ENCODE data around the gene ZNF436.

The ZNF436 gene

DNA sequence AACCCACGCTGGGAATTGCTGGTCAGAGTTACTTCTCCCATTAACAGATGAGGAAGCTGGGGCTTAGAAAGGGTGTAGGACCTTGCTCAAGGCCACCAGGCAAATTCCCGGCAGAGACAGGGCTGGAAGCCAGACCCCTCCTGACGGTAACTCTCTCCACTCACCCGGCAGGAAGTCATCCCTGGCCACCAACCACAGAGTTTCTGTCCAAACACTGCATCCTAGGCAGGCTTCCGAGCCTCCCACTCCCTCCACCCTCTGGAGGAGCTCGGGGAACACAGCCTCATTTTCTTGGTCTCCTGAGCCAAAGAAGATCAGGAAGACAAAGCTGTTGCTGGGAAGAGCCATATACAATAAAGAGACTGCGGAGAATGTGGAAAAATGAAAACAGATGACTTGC, 25.0 kb upstream of the ZNF436 start:
- no peak overlapping the region for H3K9ac ChIP-seq (ENCODE audit: low read length)
- H3K27me3 ChIP-seq (ENCODE audit: low read length), result no peaks in the 10 kb centered on the region
- no peaks in the 10 kb centered on the region for H3K9me3 ChIP-seq (ENCODE audit: insufficient read depth, low read length)
- no peak overlapping the region for H3K4me3 ChIP-seq (ENCODE audit: insufficient read depth, low read length, poor library complexity, severe bottlenecking)
- no peaks in the 10 kb centered on the region for H3K9me2 ChIP-seq (replicated peaks; ENCODE audit: insufficient read depth, low read length)
- no peaks in the 10 kb centered on the region for H4K20me1 ChIP-seq (ENCODE audit: low read depth, low read length)
- no peaks in the 10 kb centered on the region for H3K79me2 ChIP-seq (ENCODE audit: insufficient read depth, low read length)
- TF ChIP-seq, protein P1, sequence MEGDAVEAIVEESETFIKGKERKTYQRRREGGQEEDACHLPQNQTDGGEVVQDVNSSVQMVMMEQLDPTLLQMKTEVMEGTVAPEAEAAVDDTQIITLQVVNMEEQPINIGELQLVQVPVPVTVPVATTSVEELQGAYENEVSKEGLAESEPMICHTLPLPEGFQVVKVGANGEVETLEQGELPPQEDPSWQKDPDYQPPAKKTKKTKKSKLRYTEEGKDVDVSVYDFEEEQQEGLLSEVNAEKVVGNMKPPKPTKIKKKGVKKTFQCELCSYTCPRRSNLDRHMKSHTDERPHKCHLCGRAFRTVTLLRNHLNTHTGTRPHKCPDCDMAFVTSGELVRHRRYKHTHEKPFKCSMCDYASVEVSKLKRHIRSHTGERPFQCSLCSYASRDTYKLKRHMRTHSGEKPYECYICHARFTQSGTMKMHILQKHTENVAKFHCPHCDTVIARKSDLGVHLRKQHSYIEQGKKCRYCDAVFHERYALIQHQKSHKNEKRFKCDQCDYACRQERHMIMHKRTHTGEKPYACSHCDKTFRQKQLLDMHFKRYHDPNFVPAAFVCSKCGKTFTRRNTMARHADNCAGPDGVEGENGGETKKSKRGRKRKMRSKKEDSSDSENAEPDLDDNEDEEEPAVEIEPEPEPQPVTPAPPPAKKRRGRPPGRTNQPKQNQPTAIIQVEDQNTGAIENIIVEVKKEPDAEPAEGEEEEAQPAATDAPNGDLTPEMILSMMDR (IDR thresholded peaks at IDR 0.05; ENCODE audit: insufficient read depth, low read length, poor library complexity, severe bottlenecking), result no peak
- TF ChIP-seq EZH2phosphoT487 (conservative IDR thresholded peaks at IDR 0.05; ENCODE audit: low read length), result no peak
- H2AFZ ChIP-seq (ENCODE audit: low read depth, low read length, severe bottlenecking), result no peak overlapping the region
- no peaks in the 10 kb centered on the region for H3F3A ChIP-seq (ENCODE audit: insufficient read depth)
- H3K4me2 ChIP-seq (ENCODE audit: low read depth, low read length, poor library complexity, severe bottlenecking), result no peak overlapping the region
- H3K27ac ChIP-seq (ENCODE audit: low read depth, low read length), result no peak overlapping the region
- no peaks in the 10 kb centered on the region for H3K36me3 ChIP-seq (ENCODE audit: low read length)

DNA sequence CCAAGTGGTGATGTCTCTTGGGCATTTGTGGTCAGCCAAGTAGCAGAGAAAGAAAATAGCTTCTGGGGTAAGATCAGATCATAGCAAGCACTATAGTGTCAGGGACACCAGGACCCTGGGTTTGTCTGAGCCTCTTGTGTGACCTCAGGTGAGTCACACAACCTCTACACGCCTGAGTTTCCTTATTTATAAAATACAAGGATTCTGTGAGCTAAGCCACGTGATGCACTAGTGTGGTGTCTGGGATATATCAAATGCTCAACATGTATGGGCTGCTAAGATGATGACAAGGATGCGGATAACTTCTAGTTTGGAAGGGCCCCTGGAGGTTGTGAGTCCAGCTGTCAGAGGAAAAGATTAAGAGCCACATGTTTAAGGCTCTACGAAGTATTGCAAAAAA, 24.5 kb upstream of the ZNF436 start:
- Histone ChIP-seq H3K79me2 (ENCODE audit: insufficient read depth, low read length) (no peaks in the 10 kb centered on the region), H2AFZ (ENCODE audit: low read depth, low read length, severe bottlenecking) (no peak overlapping the region), H4K20me1 (ENCODE audit: low read depth, low read length) (no peaks in the 10 kb centered on the region), H3K9ac (ENCODE audit: low read length) (no peak overlapping the region), H3K9me2 (replicated peaks; ENCODE audit: insufficient read depth, low read length) (no peaks in the 10 kb centered on the region), H3K27ac (ENCODE audit: low read depth, low read length) (no peak overlapping the region), H3K27me3 (ENCODE audit: low read length) (no peaks in the 10 kb centered on the region), H3K4me3 (ENCODE audit: insufficient read depth, low read length, poor library complexity, severe bottlenecking) (no peak overlapping the region), H3K9me3 (ENCODE audit: insufficient read depth, low read length) (no peaks in the 10 kb centered on the region), H3F3A (ENCODE audit: insufficient read depth) (no peaks in the 10 kb centered on the region), H3K36me3 (ENCODE audit: low read length) (no peaks in the 10 kb centered on the region), H3K4me2 (ENCODE audit: low read depth, low read length, poor library complexity, severe bottlenecking) (no peak overlapping the region)
- TF ChIP-seq, protein P1 (IDR thresholded peaks at IDR 0.05; ENCODE audit: insufficient read depth, low read length, poor library complexity, severe bottlenecking), result no peak
- no peak for TF ChIP-seq EZH2phosphoT487 (conservative IDR thresholded peaks at IDR 0.05; ENCODE audit: low read length)

DNA sequence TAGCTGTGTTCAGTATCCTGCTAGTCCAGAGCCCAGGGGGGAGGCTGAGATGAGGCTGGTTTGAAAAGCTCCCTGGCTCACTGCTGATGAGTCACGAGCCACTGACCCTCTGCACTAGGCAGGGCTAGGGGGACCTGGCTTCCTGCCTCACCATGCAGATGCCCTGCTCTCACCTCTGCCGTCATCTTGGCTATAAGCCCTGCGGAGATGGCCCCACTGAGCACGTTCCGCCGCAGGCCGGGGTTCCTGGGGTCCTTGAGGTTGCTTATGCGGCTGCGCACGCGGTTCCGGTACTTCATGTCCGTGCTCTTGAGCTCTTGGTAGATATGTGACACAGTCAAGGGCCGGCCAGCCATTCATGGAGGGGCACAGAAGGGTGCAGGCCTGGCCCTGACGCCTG, 24.1 kb upstream of the ZNF436 start:
- H3F3A ChIP-seq (ENCODE audit: insufficient read depth), result no peaks in the 10 kb centered on the region
- H3K9ac ChIP-seq (ENCODE audit: low read length), result no peak overlapping the region
- H3K4me2 ChIP-seq (ENCODE audit: low read depth, low read length, poor library complexity, severe bottlenecking), result no peak overlapping the region
- no peak overlapping the region for H3K27ac ChIP-seq (ENCODE audit: low read depth, low read length)
- no peaks in the 10 kb centered on the region for H3K9me2 ChIP-seq (replicated peaks; ENCODE audit: insufficient read depth, low read length)
- TF ChIP-seq, protein P1 (IDR thresholded peaks at IDR 0.05; ENCODE audit: insufficient read depth, low read length, poor library complexity, severe bottlenecking), result no peak
- TF ChIP-seq EZH2phosphoT487 (conservative IDR thresholded peaks at IDR 0.05; ENCODE audit: low read length), result no peak
- H4K20me1 ChIP-seq (ENCODE audit: low read depth, low read length), result no peaks in the 10 kb centered on the region
- no peak overlapping the region for H3K4me3 ChIP-seq (ENCODE audit: insufficient read depth, low read length, poor library complexity, severe bottlenecking)
- no peaks in the 10 kb centered on the region for H3K79me2 ChIP-seq (ENCODE audit: insufficient read depth, low read length)
- H2AFZ ChIP-seq (ENCODE audit: low read depth, low read length, severe bottlenecking), result no peak overlapping the region
- no peaks in the 10 kb centered on the region for H3K36me3 ChIP-seq (ENCODE audit: low read length)
- no peaks in the 10 kb centered on the region for H3K9me3 ChIP-seq (ENCODE audit: insufficient read depth, low read length)
- no peaks in the 10 kb centered on the region for H3K27me3 ChIP-seq (ENCODE audit: low read length)
